ENCODE results near the gene RPIA. TPM values are rescaled to one million over a fixed set of nuclear protein-coding genes. Genes with fewer than 3 reads are reported as not detected.

RPIA gene
- total and polyA plus RNA-seq, 2 of the 13 experiments (the other 11 are each of a cell fraction or from before 2014, with no cell fraction given) = 13.3 to 23.9 TPM

GRCh38 chr2:88686320-88686719, 5.2 kb upstream of the RPIA start (continued):
- TF ChIP-seq SOX13 (IDR thresholded peaks at IDR 0.05) (no peak), SOX13 (CRISPR knock-in tag; conservative IDR thresholded peaks at IDR 0.05 in 1 of 2, IDR thresholded peaks at IDR 0.05 in 1 of 2) (peak in 1 of 2 experiments; percentile 84; a peak in 2 of 4 replicates), ZBTB20 (CRISPR knock-in tag; IDR thresholded peaks at IDR 0.05; ENCODE audit: borderline replicate concordance, low read depth) (no peak), ZNF547 (CRISPR knock-in tag; IDR thresholded peaks at IDR 0.05) (no peak), ZSCAN5A (CRISPR knock-in tag; IDR thresholded peaks at IDR 0.05; ENCODE audit: borderline replicate concordance) (no peak), NCOA2 (CRISPR knock-in tag; IDR thresholded peaks at IDR 0.05) (no peak), ZKSCAN8 (CRISPR knock-in tag; IDR thresholded peaks at IDR 0.05; ENCODE audit: borderline replicate concordance) (no peak), ZSCAN21 (CRISPR knock-in tag; IDR thresholded peaks at IDR 0.05; ENCODE audit: borderline replicate concordance) (no peak), SYNCRIP (IDR thresholded peaks at IDR 0.05; ENCODE audit: insufficient read depth, low read depth, low read length) (no peak), TRIM24 (CRISPR knock-in tag; IDR thresholded peaks at IDR 0.05) (no peak), SRY (CRISPR knock-in tag; IDR thresholded peaks at IDR 0.05) (no peak), ZNF773 (CRISPR knock-in tag; IDR thresholded peaks at IDR 0.05; ENCODE audit: borderline replicate concordance) (no peak), RFX1 (IDR thresholded peaks at IDR 0.05) (no peak), NR0B2 (CRISPR knock-in tag; IDR thresholded peaks at IDR 0.05) (no peak), BHLHE40 (IDR thresholded peaks at IDR 0.05; ENCODE audit: low read length) (peak; percentile 60), REL (CRISPR knock-in tag; conservative IDR thresholded peaks at IDR 0.05) (no peak), ZFP36L1 (CRISPR knock-in tag; IDR thresholded peaks at IDR 0.05) (no peak), ZNF646 (CRISPR knock-in tag; IDR thresholded peaks at IDR 0.05) (no peak), ZNF784 (CRISPR knock-in tag; IDR thresholded peaks at IDR 0.05; ENCODE audit: borderline replicate concordance) (no peak), TBX2 (CRISPR knock-in tag; IDR thresholded peaks at IDR 0.05; ENCODE audit: borderline replicate concordance) (no peak), MED1 (CRISPR knock-in tag; IDR thresholded peaks at IDR 0.05) (no peak), ZNF878 (CRISPR knock-in tag; IDR thresholded peaks at IDR 0.05) (no peak), SIX1 (CRISPR knock-in tag; IDR thresholded peaks at IDR 0.05; ENCODE audit: borderline replicate concordance) (no peak)

All from HepG2 (cell line).